Pancreas (tissue), 10 donors: ENCODE data around the gene NHERF2. TPM values are rescaled to one million over a fixed set of nuclear protein-coding genes. Genes with fewer than 3 reads are reported as not detected.
A peak's percentile ranks its signal among the peaks of the same experiment; 100 is the strongest.

Experiments used
- ATAC-seq, 4 donors: fragments of 200-7000 bp; cut with Tn5 transposase; one replicate each; pipeline versions ENCODE4 v1.8.0 to v1.9.1; 2020; ENCODE audit warnings: mild to moderate bottlenecking in 4 of 4, moderate library complexity in 4 of 4
- DNase-seq, 6 donors: peaks; one replicate each; pipeline ENCODE4 v3.0.0-alpha.2; 2020
- FAIRE-seq: peaks from 2 replicates; lab custom pipeline; 2012; peaks lifted over from hg19 to GRCh38; lab: Jason Lieb, UNC
- H3K27ac ChIP-seq, 4 donors: fragments of 200-600 bp; sonication (generic); 1 replicate in 3 of 4; 2 replicates in 1 of 4; pipeline versions ENCODE4 v1.5.0 to v1.8.0; 2020
- H3K27me3 ChIP-seq, 4 donors: fragments of 200-600 bp; one replicate each; pipeline ENCODE4 v1.8.0; 2021
- H3K36me3 ChIP-seq, 3 donors: fragments of 200-600 bp; sonication (generic) in 1 of 3; one replicate each; pipeline versions ENCODE4 v1.5.0 to v1.8.0; 2020 to 2021
- H3K4me1 ChIP-seq, 3 donors: fragments of 200-600 bp; one replicate each; pipeline ENCODE4 v1.8.0; 2021
- H3K4me3 ChIP-seq, 4 donors: fragments of 200-600 bp; sonication (generic) in 2 of 4; one replicate each; pipeline versions ENCODE4 v1.5.0 to v1.8.0; 2020 to 2021
- H3K9me3 ChIP-seq, 4 donors: fragments of 200-600 bp; one replicate each; pipeline ENCODE4 v1.8.0; 2021
- WGBS, 2 donors: extraction: QIAGEN DNeasy Blood & Tissue Kit; methylation state at CpG; one replicate each; pipeline ENCODE4 v1.1.7; 2013; 5-methylcytosine and 5-hydroxymethylcytosine counted together
- intact Hi-C, 3 donors: fragments of 100-400 bp; cut with DNase I; formaldehyde crosslinking; loops; one replicate each; pipeline versions ENCODE4 v1.11.1 to v1.14.2; 2022
- polyA plus RNA-seq, 2 donors: library from polyadenylated mRNA; stranded (reverse); fragments of 200-250 nt; gene quantifications; one replicate each; pipeline ENCODE4 v1.2.3, GENCODE V29; 2013
- total RNA-seq, 6 donors: library from RNA; stranded (reverse); fragmentation: NEBNext Ultra II Directional in 4 of 6; extraction: Animal tissue kit (Norgen Biotek cat#: 25700) in 4 of 6; gene quantifications; one replicate each; pipeline versions ENCODE4 v1.2.1 to v1.2.4, GENCODE V29; 2021 to 2023
- TF ChIP-seq, protein P1 (sequence below), 4 donors: fragments of 200-600 bp; sonication (generic) in 3 of 4; IDR thresholded peaks; one replicate each; pipeline versions ENCODE4 v1.5.0 to v1.8.0; 2021; ENCODE audit warnings: antibody characterized with exemption in 4 of 4
- donor health status: healthy with polysubstance abuse.
- donor health status: DM: no; HTN: no; CAD: no; lungs with moderate emphysema.
- donor health status: DM: no; HTN: no; CAD: no.
- donor health status: control.
- donor health status: control.
- donor health status: Bipolar disorder and iron deficiency.
- donor health status: DM: yes; HTN: yes; CAD: no.
- donor health status: DM: no; HTN: no; CAD: no.
- donor health status: DM: no; HTN: no; CAD: no.
- donor health status: DM: yes; HTN: yes; CAD: no.

Gene NHERF2
- total and polyA plus RNA-seq, 8 donors, result 14.7 to 144 (median 26.3) TPM

DNA sequence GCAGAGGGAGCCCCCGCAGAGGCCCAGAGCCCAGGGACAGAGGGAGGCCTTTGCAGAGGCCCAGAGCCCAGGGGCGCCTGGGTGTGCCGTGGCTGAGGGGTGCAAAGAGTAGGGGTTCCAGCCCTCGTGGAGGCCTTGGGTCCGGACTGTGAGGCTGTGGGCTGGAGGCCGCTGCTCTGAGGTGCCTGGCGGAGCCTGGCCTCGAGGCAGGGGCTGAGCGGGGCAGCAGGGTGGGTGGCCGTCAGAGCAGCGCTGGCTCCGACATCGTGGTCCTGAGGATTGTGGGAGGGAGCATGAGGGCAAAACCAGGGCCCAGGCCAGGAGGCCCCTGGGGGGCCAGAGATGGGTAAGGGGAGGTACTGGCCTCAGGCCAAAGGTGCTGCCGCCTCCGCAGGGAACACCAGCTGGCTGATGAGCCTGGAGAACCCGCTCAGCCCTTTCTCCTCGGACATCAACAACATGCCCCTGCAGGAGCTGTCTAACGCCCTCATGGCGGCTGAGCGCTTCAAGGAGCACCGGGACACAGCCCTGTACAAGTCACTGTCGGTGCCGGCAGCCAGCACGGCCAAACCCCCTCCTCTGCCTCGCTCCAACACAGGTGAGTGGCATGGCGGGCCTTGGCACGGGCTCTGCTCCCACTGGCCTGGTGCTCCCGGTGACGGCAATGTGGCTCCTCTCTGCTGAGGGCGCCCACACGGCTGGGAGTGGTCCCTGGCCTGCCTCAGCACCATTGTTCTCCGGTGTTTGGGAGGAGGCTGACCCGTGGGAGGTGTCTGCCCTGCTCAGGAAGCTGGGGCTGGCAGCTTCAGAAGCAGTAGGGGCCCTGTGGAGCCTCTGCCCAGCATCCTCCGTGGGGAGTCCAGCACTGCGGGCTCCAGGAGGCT lies 54.7 kb downstream of the NHERF2 start:
- TF ChIP-seq, protein P1, sequence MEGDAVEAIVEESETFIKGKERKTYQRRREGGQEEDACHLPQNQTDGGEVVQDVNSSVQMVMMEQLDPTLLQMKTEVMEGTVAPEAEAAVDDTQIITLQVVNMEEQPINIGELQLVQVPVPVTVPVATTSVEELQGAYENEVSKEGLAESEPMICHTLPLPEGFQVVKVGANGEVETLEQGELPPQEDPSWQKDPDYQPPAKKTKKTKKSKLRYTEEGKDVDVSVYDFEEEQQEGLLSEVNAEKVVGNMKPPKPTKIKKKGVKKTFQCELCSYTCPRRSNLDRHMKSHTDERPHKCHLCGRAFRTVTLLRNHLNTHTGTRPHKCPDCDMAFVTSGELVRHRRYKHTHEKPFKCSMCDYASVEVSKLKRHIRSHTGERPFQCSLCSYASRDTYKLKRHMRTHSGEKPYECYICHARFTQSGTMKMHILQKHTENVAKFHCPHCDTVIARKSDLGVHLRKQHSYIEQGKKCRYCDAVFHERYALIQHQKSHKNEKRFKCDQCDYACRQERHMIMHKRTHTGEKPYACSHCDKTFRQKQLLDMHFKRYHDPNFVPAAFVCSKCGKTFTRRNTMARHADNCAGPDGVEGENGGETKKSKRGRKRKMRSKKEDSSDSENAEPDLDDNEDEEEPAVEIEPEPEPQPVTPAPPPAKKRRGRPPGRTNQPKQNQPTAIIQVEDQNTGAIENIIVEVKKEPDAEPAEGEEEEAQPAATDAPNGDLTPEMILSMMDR (IDR thresholded peaks at IDR 0.05), result no peak
- peaks cover 0 to 32% (median 4%) of the 10 kb centered on the region in 3 donors for H3K36me3 ChIP-seq
- DNase-seq (peak in 2 of 6 donors; percentile 29), FAIRE-seq (no peak), ATAC-seq (peak in 2 of 4 donors; percentile 0 to 5)
- H3K4me3 ChIP-seq, result no peak overlapping the region
- intact Hi-C loops, result no loop called here
- no peaks in the 10 kb centered on the region for H3K27me3 ChIP-seq
- H3K4me1 ChIP-seq, result peaks cover 0 to 8% (median 0%) of the 10 kb centered on the region in 3 donors
- peak overlapping the region in 3 of 4 donors; percentile 22 to 57 (median 44) for H3K27ac ChIP-seq
- WGBS, 2 donors, result 88 to 89% methylated on average over 33 to 35 of the region's 35 CpGs
- no peaks in the 10 kb centered on the region for H3K9me3 ChIP-seq

GRCh38 chr16:2082171-2082982 lies 55.7 kb downstream of the NHERF2 start:
- no peak for FAIRE-seq

DNA sequence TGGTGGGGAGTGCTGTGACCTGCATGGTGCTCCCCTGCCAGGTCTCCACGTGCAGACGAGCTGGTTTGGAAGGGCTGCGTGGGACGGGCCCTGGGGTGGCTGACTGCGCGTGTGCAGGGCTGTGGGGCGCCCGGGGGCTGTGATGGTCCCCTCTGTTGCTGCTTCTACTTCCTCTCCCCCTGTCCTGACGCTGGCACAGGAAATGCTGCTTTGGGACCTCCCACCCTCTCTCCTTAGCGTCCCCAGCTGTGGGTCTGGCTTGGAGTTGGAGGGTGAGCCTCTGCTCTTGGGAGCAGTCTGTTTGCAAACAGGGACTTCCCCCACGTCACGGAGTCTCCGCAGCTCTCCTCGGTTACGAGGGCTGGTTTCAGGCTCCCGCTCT lies 56.3 kb downstream of the NHERF2 start:
- no peak overlapping the region for H3K4me3 ChIP-seq
- H3K9me3 ChIP-seq, result no peaks in the 10 kb centered on the region
- H3K27ac ChIP-seq, result peak overlapping the region in 2 of 4 donors; percentile 33 to 44
- no peaks in the 10 kb centered on the region for H3K27me3 ChIP-seq
- intact Hi-C loops, result no loop called here
- ATAC-seq (no peak), FAIRE-seq (no peak), DNase-seq (peak in 1 of 6 donors; percentile 53)
- TF ChIP-seq, protein P1 (IDR thresholded peaks at IDR 0.05), result no peak
- H3K4me1 ChIP-seq, result peaks cover 0 to 8% (median 0%) of the 10 kb centered on the region in 3 donors
- H3K36me3 ChIP-seq, result peaks cover 0 to 39% (median 11%) of the 10 kb centered on the region in 3 donors
- 88 to 91% methylated on average over 16 of the region's 16 CpGs for WGBS, 2 donors

More at GRCh38 chr16:2082171-2082982, 55.7 kb downstream of the NHERF2 start:
- Histone ChIP-seq H3K36me3 (peaks cover 0 to 39% (median 11%) of the 10 kb centered on the region in 3 donors), H3K4me3 (no peak overlapping the region), H3K27me3 (no peaks in the 10 kb centered on the region), H3K27ac (peak overlapping the region in 3 of 4 donors; percentile 33 to 57 (median 44)), H3K9me3 (no peaks in the 10 kb centered on the region), H3K4me1 (peaks cover 0 to 8% (median 0%) of the 10 kb centered on the region in 3 donors)
- intact Hi-C loops, result no loop called here
- 47 to 66% methylated on average over 26 to 32 of the region's 32 CpGs for WGBS, 2 donors
- peak; percentile 75 to 96 (median 88) for ATAC-seq
- peak; percentile 75 to 93 (median 90) for DNase-seq
- TF ChIP-seq, protein P1 (IDR thresholded peaks at IDR 0.05), result no peak

GRCh38 chr16:2083409-2083808 lies 56.7 kb downstream of the NHERF2 start:
- Histone ChIP-seq H3K4me3 (no peak overlapping the region), H3K9me3 (no peaks in the 10 kb centered on the region), H3K27ac (no peak overlapping the region), H3K4me1 (peaks cover 0 to 8% (median 0%) of the 10 kb centered on the region in 3 donors), H3K27me3 (no peaks in the 10 kb centered on the region), H3K36me3 (peaks cover 0 to 39% (median 11%) of the 10 kb centered on the region in 3 donors)
- intact Hi-C loops, result no loop called here
- WGBS, 2 donors, result 89 to 91% methylated on average over 19 of the region's 19 CpGs
- ATAC-seq (no peak), DNase-seq (peak in 1 of 6 donors; percentile 77), FAIRE-seq (no peak)
- TF ChIP-seq, protein P1 (IDR thresholded peaks at IDR 0.05), result no peak
